HEK293 (cell line): ENCODE data around the gene AHRR.
A peak's percentile ranks its signal among the peaks of the same experiment; 100 is the strongest.

Experiments used
- BCL11B ChIP-seq: fragments of 450-650 bp; formaldehyde crosslinking; IDR thresholded peaks from 2 replicates; pipeline ENCODE4 v1.5.1; 2016; ENCODE audit warnings: low read depth, missing biosample characterization, missing genetic modification characterization
- IKZF3 ChIP-seq: fragments of 450-650 bp; IDR thresholded peaks from 2 replicates; pipeline ENCODE4 v1.5.0; 2018; ENCODE audit warnings: missing biosample characterization, mild to moderate bottlenecking, missing genetic modification characterization, moderate library complexity
- KLF10 ChIP-seq: fragments of 450-650 bp; IDR thresholded peaks from 2 replicates; pipeline ENCODE4 v1.5.1; 2018; ENCODE audit warnings: missing biosample characterization, mild to moderate bottlenecking, missing genetic modification characterization
- MYNN ChIP-seq: fragments of 450-650 bp; formaldehyde crosslinking; IDR thresholded peaks from 2 replicates; pipeline ENCODE4 v1.5.1; 2016; ENCODE audit warnings: missing biosample characterization, missing genetic modification characterization, borderline replicate concordance
- SP2 ChIP-seq: fragments of 450-650 bp; formaldehyde crosslinking; IDR thresholded peaks from 2 replicates; pipeline ENCODE4 v1.5.1; 2016; ENCODE audit warnings: missing biosample characterization, missing genetic modification characterization
- YY1 ChIP-seq: fragments of 450-650 bp; formaldehyde crosslinking; IDR thresholded peaks from 2 replicates; pipeline ENCODE4 v1.5.1; 2018; ENCODE audit warnings: missing biosample characterization, missing genetic modification characterization
- ZBTB10 ChIP-seq: fragments of 450-650 bp; formaldehyde crosslinking; IDR thresholded peaks from 2 replicates; pipeline ENCODE4 v1.5.1; 2016; ENCODE audit warnings: missing biosample characterization, missing genetic modification characterization
- ZBTB17 ChIP-seq: fragments of 450-650 bp; formaldehyde crosslinking; IDR thresholded peaks from 2 replicates; pipeline ENCODE4 v1.5.1; 2016; ENCODE audit warnings: missing biosample characterization, missing genetic modification characterization
- ZBTB21 ChIP-seq: fragments of 450-650 bp; formaldehyde crosslinking; IDR thresholded peaks from 2 replicates; pipeline ENCODE4 v1.5.1; 2017; ENCODE audit warnings: missing biosample characterization, missing genetic modification characterization
- ZNF140 ChIP-seq: fragments of 450-650 bp; formaldehyde crosslinking; IDR thresholded peaks from 2 replicates; pipeline ENCODE4 v1.5.1; 2016; ENCODE audit warnings: missing biosample characterization, missing genetic modification characterization
- ZNF2 ChIP-seq: fragments of 450-650 bp; formaldehyde crosslinking; IDR thresholded peaks from 2 replicates; pipeline ENCODE4 v1.5.1; 2016; ENCODE audit warnings: missing biosample characterization, missing genetic modification characterization
- ZNF211 ChIP-seq: fragments of 450-650 bp; formaldehyde crosslinking; IDR thresholded peaks from 2 replicates; pipeline ENCODE4 v1.5.1; 2016; ENCODE audit warnings: low read depth, missing biosample characterization, missing genetic modification characterization
- ZNF280D ChIP-seq: fragments of 450-650 bp; formaldehyde crosslinking; IDR thresholded peaks from 2 replicates; pipeline ENCODE4 v1.5.1; 2016; ENCODE audit warnings: missing biosample characterization, missing genetic modification characterization
- ZNF433 ChIP-seq: fragments of 450-650 bp; formaldehyde crosslinking; IDR thresholded peaks from 2 replicates; pipeline ENCODE4 v1.5.1; 2016; ENCODE audit warnings: missing biosample characterization, missing genetic modification characterization, low read depth
- ZNF513 ChIP-seq: fragments of 450-650 bp; IDR thresholded peaks from 2 replicates; pipeline ENCODE4 v1.5.1; 2018; ENCODE audit warnings: missing biosample characterization, missing genetic modification characterization
- ZNF529 ChIP-seq: fragments of 450-650 bp; formaldehyde crosslinking; IDR thresholded peaks from 2 replicates; pipeline ENCODE4 v1.5.1; 2017; ENCODE audit warnings: missing genetic modification characterization, missing biosample characterization; ENCODE audit not compliant: insufficient replicate concordance
- ZNF561 ChIP-seq: fragments of 450-650 bp; IDR thresholded peaks from 2 replicates; pipeline ENCODE4 v1.5.1; 2018; ENCODE audit warnings: missing biosample characterization, missing genetic modification characterization, borderline replicate concordance
- ZNF626 ChIP-seq: fragments of 450-650 bp; sonication (Bioruptor Pico); formaldehyde crosslinking; IDR thresholded peaks from 2 replicates; pipeline ENCODE4 v1.5.1; 2018; ENCODE audit warnings: missing biosample characterization, missing genetic modification characterization, inconsistent platforms
- ZNF707 ChIP-seq: fragments of 450-650 bp; formaldehyde crosslinking; IDR thresholded peaks from 2 replicates; pipeline ENCODE4 v1.5.1; 2016; ENCODE audit warnings: missing biosample characterization, missing genetic modification characterization
- ZNF747 ChIP-seq: fragments of 450-650 bp; formaldehyde crosslinking; IDR thresholded peaks from 2 replicates; pipeline ENCODE4 v1.5.1; 2016; ENCODE audit warnings: missing biosample characterization, missing genetic modification characterization
- ZSCAN18 ChIP-seq: fragments of 450-650 bp; formaldehyde crosslinking; IDR thresholded peaks from 2 replicates; pipeline ENCODE4 v1.5.1; 2016; ENCODE audit warnings: missing biosample characterization, missing genetic modification characterization
- ZXDB ChIP-seq: fragments of 450-650 bp; formaldehyde crosslinking; IDR thresholded peaks from 2 replicates; pipeline ENCODE4 v1.5.1; 2016; ENCODE audit warnings: missing biosample characterization, missing genetic modification characterization
- TF ChIP-seq, protein P1 (sequence below): fragments of 450-650 bp; formaldehyde crosslinking; IDR thresholded peaks from 2 replicates; pipeline ENCODE4 v1.5.1; 2016; ENCODE audit warnings: missing biosample characterization, missing genetic modification characterization
- TF ChIP-seq, protein P2 (sequence below): fragments of 450-650 bp; formaldehyde crosslinking; IDR thresholded peaks from 2 replicates; pipeline ENCODE4 v1.5.1; 2016; ENCODE audit warnings: missing biosample characterization, missing genetic modification characterization

The AHRR gene

GRCh38 chr5:442335-443238 lies 121.1 kb downstream of the AHRR start, which contains the start of gene EXOC3 (continued):
- peak; percentile 56; the same call in 1 of the 2 replicates for TF ChIP-seq ZBTB10
- no peak for TF ChIP-seq ZBTB21 (tag by site-specific recombination)
- no peak for TF ChIP-seq ZNF707 (tag by site-specific recombination)
- TF ChIP-seq MYNN (tag by site-specific recombination), result no peak
- TF ChIP-seq, protein P1, sequence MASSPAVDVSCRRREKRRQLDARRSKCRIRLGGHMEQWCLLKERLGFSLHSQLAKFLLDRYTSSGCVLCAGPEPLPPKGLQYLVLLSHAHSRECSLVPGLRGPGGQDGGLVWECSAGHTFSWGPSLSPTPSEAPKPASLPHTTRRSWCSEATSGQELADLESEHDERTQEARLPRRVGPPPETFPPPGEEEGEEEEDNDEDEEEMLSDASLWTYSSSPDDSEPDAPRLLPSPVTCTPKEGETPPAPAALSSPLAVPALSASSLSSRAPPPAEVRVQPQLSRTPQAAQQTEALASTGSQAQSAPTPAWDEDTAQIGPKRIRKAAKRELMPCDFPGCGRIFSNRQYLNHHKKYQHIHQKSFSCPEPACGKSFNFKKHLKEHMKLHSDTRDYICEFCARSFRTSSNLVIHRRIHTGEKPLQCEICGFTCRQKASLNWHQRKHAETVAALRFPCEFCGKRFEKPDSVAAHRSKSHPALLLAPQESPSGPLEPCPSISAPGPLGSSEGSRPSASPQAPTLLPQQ (tag by site-specific recombination), result 0 out of 2 replicates have a peak, but pooled peaks have one; percentile 24
- peak; percentile 90 for TF ChIP-seq SP2
- 0 out of 2 replicates have a peak, but pooled peaks have one; percentile 13 for TF ChIP-seq YY1 (tag by site-specific recombination)
- TF ChIP-seq ZNF529 (tag by site-specific recombination), result no peak
- TF ChIP-seq ZNF747 (tag by site-specific recombination), result no peak
- TF ChIP-seq, protein P2, sequence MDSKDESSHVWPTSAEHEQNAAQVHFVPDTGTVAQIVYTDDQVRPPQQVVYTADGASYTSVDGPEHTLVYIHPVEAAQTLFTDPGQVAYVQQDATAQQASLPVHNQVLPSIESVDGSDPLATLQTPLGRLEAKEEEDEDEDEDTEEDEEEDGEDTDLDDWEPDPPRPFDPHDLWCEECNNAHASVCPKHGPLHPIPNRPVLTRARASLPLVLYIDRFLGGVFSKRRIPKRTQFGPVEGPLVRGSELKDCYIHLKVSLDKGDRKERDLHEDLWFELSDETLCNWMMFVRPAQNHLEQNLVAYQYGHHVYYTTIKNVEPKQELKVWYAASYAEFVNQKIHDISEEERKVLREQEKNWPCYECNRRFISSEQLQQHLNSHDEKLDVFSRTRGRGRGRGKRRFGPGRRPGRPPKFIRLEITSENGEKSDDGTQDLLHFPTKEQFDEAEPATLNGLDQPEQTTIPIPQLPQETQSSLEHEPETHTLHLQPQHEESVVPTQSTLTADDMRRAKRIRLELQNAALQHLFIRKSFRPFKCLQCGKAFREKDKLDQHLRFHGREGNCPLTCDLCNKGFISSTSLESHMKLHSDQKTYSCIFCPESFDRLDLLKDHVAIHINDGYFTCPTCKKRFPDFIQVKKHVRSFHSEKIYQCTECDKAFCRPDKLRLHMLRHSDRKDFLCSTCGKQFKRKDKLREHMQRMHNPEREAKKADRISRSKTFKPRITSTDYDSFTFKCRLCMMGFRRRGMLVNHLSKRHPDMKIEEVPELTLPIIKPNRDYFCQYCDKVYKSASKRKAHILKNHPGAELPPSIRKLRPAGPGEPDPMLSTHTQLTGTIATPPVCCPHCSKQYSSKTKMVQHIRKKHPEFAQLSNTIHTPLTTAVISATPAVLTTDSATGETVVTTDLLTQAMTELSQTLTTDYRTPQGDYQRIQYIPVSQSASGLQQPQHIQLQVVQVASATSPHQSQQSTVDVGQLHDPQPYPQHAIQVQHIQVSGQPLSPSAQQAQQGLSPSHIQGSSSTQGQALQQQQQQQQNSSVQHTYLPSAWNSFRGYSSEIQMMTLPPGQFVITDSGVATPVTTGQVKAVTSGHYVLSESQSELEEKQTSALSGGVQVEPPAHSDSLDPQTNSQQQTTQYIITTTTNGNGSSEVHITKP (tag by site-specific recombination), result no peak
- TF ChIP-seq BCL11B, result peak; percentile 66; the same call in 1 of the 2 replicates
- peak; percentile 73 for TF ChIP-seq ZXDB
- TF ChIP-seq ZNF280D (tag by site-specific recombination), result no peak
- TF ChIP-seq ZNF2 (tag by site-specific recombination), result peak; percentile 76; the same call in 1 of the 2 replicates
- no peak for TF ChIP-seq ZNF433
- no peak; the same call in 1 of the 2 replicates for TF ChIP-seq ZNF561 (tag by site-specific recombination)
- no peak for TF ChIP-seq ZSCAN18 (tag by site-specific recombination)
- TF ChIP-seq ZNF626, result no peak
- no peak for TF ChIP-seq ZNF140
- no peak for TF ChIP-seq ZNF513
- TF ChIP-seq ZBTB17 (tag by site-specific recombination), result peak; percentile 54
- no peak for TF ChIP-seq KLF10 (tag by site-specific recombination)
- TF ChIP-seq ZNF211 (tag by site-specific recombination), result no peak
- no peak for TF ChIP-seq IKZF3 (tag by site-specific recombination)
